Measurements from ENCODE around the gene FAAP100. TPM values are rescaled to one million over a fixed set of nuclear protein-coding genes. Genes with fewer than 3 reads are reported as not detected.

FAAP100 gene
- total and polyA plus RNA-seq, 12 donors: 8.7 to 30.6 (median 13.3) TPM

DNA sequence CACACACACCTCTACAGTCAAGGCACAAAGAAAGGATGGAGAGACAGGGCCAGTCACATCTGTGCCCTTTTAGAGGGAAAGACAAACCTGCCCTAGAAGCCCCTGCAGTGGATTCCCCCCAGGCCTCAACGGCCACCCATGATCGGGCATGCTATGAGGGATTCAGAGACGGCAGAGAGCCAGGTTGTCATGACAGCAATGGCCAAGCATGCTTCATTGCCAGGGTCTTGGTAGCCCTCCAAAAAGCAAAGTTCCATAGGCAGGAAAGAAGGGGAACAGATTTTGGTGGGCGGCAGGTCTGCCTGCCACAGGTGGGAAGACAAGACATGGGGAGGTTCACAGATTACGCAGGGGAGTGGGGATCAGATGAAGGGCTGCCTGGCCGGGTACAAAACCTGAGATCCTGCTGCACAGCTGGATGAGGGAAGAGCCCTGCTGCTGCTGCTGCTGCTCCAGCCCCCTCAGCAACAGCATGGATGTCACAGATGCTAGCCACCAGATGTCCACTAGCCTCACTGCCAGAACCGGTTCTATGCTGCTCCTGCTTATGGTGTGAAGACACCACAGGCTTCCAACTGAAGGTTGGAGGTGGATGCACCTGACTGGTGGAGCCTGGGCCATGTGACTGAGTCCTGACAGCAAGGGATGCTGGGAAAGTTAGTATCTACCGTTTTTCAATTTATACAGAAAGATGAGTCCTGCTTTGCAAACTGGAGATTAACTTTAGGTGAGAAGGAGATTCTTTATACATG is 57.4 kb downstream of the FAAP100 start:
- intact Hi-C loops (cut with DNase I): no loop called here
- no peak for ATAC-seq
- Histone ChIP-seq H3K27me3 (peaks cover 0 to 12% (median 0%) of the 10 kb centered on the region in 7 donors), H3K4me3 (no peak overlapping the region), H3K36me3 (no peaks in the 10 kb centered on the region), H3K9me3 (no peaks in the 10 kb centered on the region), H3K4me1 (peaks cover 0 to 8% (median 0%) of the 10 kb centered on the region in 9 donors), H3K27ac (no peak overlapping the region)
- DNase-seq: peak in 1 of 2 donors; percentile 1
- WGBS, 2 donors: 43 to 44% methylated on average over 8 of the region's 8 CpGs
- TF ChIP-seq, protein P1, sequence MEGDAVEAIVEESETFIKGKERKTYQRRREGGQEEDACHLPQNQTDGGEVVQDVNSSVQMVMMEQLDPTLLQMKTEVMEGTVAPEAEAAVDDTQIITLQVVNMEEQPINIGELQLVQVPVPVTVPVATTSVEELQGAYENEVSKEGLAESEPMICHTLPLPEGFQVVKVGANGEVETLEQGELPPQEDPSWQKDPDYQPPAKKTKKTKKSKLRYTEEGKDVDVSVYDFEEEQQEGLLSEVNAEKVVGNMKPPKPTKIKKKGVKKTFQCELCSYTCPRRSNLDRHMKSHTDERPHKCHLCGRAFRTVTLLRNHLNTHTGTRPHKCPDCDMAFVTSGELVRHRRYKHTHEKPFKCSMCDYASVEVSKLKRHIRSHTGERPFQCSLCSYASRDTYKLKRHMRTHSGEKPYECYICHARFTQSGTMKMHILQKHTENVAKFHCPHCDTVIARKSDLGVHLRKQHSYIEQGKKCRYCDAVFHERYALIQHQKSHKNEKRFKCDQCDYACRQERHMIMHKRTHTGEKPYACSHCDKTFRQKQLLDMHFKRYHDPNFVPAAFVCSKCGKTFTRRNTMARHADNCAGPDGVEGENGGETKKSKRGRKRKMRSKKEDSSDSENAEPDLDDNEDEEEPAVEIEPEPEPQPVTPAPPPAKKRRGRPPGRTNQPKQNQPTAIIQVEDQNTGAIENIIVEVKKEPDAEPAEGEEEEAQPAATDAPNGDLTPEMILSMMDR (IDR thresholded peaks at IDR 0.05): no peak

DNA sequence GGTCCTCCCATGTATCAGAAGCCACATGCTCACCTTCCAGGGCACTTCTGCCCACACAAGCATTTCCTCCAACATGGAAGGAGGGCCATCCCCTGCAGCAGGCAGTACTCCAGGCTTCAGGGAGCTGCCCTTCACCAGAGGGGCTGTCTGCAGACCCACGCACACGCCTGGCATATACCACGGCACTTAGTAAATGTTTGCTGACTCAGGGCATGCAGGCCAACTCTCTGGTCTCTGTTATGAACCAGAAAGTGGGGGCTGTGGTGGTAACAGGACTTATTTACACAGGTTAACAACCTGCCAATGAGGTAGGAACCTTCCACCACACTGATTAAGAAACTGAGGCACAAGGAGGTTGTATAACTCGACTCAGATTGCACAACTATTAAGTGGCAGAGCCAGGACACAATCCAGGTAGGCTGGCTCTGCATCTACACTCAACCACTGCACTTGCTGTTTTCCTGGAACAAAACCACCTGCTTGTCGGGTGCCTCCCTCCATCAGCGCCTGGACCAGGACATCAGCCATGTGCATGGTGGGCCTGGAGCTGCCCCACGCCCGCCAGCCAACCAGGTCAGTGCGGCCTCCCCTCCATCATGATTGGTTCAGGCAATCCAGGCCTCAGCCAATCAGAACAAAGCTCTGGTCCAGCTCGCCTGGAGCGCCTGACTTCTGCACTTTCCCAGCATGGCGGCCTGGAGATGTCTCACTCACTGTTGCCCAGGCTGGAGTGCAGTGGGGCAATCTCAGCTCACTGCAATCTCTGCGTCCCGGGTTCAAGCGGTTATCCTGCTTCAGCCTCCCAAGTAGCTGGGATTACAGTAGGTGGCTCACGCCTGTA is 58.7 kb downstream of the FAAP100 start:
- H3K27ac ChIP-seq: no peak overlapping the region
- intact Hi-C loops (cut with DNase I): no loop called here
- peaks cover under 1 to 16% (median 7%) of the 10 kb centered on the region in 9 donors for H3K4me1 ChIP-seq
- 85 to 87% methylated on average over 16 of the region's 16 CpGs for WGBS, 2 donors
- H3K4me3 ChIP-seq: no peak overlapping the region
- ATAC-seq (no peak), DNase-seq (peak in 1 of 2 donors; percentile 3)
- H3K9me3 ChIP-seq: no peaks in the 10 kb centered on the region
- TF ChIP-seq, protein P1 (IDR thresholded peaks at IDR 0.05): no peak
- H3K27me3 ChIP-seq: peaks cover 0 to 12% (median 0%) of the 10 kb centered on the region in 7 donors
- H3K36me3 ChIP-seq: no peaks in the 10 kb centered on the region

DNA sequence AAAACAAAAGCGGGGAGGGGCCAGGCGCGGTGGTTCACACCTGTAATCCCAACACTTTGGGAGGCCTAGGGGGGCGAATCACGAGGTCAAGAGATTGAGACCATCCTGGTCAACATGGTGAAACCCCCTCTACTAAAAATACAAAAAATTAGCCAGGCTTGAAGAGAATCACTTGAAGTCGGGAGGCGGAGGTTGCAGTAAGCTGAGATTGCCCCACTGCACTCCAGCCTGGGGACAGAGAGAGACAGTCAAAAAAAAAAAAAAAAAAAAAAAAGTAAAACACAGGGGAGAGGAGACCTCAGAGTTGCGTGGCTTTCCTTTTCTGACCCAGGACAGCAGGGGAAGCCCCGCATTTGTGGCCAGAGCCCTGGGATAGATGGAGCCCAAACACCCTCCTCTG is 59.4 kb downstream of the FAAP100 start:
- TF ChIP-seq, protein P1 (IDR thresholded peaks at IDR 0.05): no peak
- Histone ChIP-seq H3K27me3 (peaks cover 0 to 12% (median 0%) of the 10 kb centered on the region in 7 donors), H3K36me3 (no peaks in the 10 kb centered on the region), H3K4me3 (no peak overlapping the region), H3K4me1 (peaks cover 2 to 21% (median 9%) of the 10 kb centered on the region in 9 donors), H3K27ac (no peak overlapping the region), H3K9me3 (no peaks in the 10 kb centered on the region)
- DNase-seq (peak in 1 of 2 donors; percentile 4), ATAC-seq (no peak)
- intact Hi-C loops (cut with DNase I): no loop called here
- 85 to 86% methylated on average over 8 to 9 of the region's 9 CpGs for WGBS, 2 donors

DNA sequence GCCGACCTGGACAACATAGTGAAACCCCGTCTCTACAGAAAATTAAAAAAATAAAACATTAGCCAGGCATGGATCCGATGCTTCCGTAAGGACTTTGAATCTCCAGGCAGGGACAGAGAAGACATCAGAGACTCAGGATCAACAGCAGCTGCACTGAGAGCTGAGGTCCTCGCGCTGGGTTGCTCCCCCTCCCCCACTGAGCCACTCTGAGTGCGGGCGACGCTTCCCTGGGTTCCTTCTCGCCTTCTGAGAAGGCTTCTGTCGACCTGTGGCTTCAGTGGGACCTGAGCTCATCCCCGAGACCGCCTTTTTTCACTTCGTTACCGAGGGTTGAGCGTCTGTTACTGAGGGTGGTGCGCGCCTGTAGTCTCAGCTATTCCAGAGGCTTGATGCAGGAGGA is 60.0 kb downstream of the FAAP100 start:
- no peak overlapping the region for H3K27ac ChIP-seq
- DNase-seq (peak in 1 of 2 donors; percentile 2), ATAC-seq (no peak)
- TF ChIP-seq, protein P1 (IDR thresholded peaks at IDR 0.05): no peak
- H3K36me3 ChIP-seq: no peaks in the 10 kb centered on the region
- no peak overlapping the region for H3K4me3 ChIP-seq
- H3K9me3 ChIP-seq: no peaks in the 10 kb centered on the region
- 58 to 62% methylated on average over 18 of the region's 18 CpGs for WGBS, 2 donors
- peaks cover 0 to 12% (median 0%) of the 10 kb centered on the region in 7 donors for H3K27me3 ChIP-seq
- intact Hi-C loops (cut with DNase I): no loop called here
- H3K4me1 ChIP-seq: peaks cover 6 to 26% (median 14%) of the 10 kb centered on the region in 9 donors
